HepG2 (cell line): ENCODE measurements around the gene C1orf159. TPM values are rescaled to one million over a fixed set of nuclear protein-coding genes. Genes with fewer than 3 reads are reported as not detected.

Experiments
- BCL6 ChIP-seq: IDR thresholded peaks from 2 replicates; pipeline ENCODE4 v1.6.1; 2016; ENCODE audit warnings: missing genetic modification reagents, missing compliant biosample characterization
- BRF2 ChIP-seq: sonication (generic); formaldehyde crosslinking; IDR thresholded peaks from 2 replicates; pipeline ENCODE4 v1.8.1; 2022; ENCODE audit warnings: mild to moderate bottlenecking, missing genetic modification reagents
- CBFB ChIP-seq: sonication (generic); formaldehyde crosslinking; IDR thresholded peaks from 2 replicates; pipeline ENCODE4 v1.4.0; 2020; ENCODE audit warnings: missing genetic modification reagents
- E2F2 ChIP-seq: sonication (generic); formaldehyde crosslinking; IDR thresholded peaks from 2 replicates; pipeline ENCODE4 v1.4.0; 2020; ENCODE audit warnings: missing genetic modification reagents, borderline replicate concordance
- GMEB2 ChIP-seq: IDR thresholded peaks from 2 replicates; pipeline ENCODE4 v1.6.1; 2016; ENCODE audit warnings: missing biosample characterization, missing genetic modification reagents, low read depth
- HMGA1 ChIP-seq: sonication (generic); formaldehyde crosslinking; conservative IDR thresholded peaks from 2 replicates; pipeline ENCODE4 v1.4.0; 2020; ENCODE audit warnings: missing genetic modification reagents
- MXI1 ChIP-seq: IDR thresholded peaks from 3 replicates; pipeline ENCODE4 v1.6.1; 2012; ENCODE audit warnings: low read depth, low read length, inconsistent platforms, borderline replicate concordance
- NFE2 ChIP-seq: sonication (generic); formaldehyde crosslinking; IDR thresholded peaks from 2 replicates; pipeline ENCODE4 v1.4.0; 2020; ENCODE audit warnings: missing genetic modification reagents
- NFYB ChIP-seq: sonication (generic); formaldehyde crosslinking; IDR thresholded peaks from 2 replicates; pipeline ENCODE4 v1.4.0; 2020; ENCODE audit warnings: missing genetic modification reagents
- RFX3 ChIP-seq: IDR thresholded peaks from 2 replicates; pipeline ENCODE4 v1.6.1; 2016; ENCODE audit warnings: missing biosample characterization, missing genetic modification reagents
- SAP130 ChIP-seq: IDR thresholded peaks from 2 replicates; pipeline ENCODE4 v1.6.1; 2016; ENCODE audit warnings: low read depth
- SCMH1 ChIP-seq: sonication (generic); formaldehyde crosslinking; IDR thresholded peaks from 2 replicates; pipeline ENCODE4 v1.9.0; 2021; ENCODE audit warnings: missing genetic modification reagents, mild to moderate bottlenecking, borderline replicate concordance
- TCF7 ChIP-seq: sonication (generic); IDR thresholded peaks from 2 replicates; pipeline ENCODE4 v1.6.1; 2016; ENCODE audit warnings: antibody characterized with exemption, low read depth
- ZNF331 ChIP-seq: sonication (generic); formaldehyde crosslinking; IDR thresholded peaks from 2 replicates; pipeline ENCODE4 v1.4.0; 2020; ENCODE audit warnings: missing genetic modification reagents
- ZNF441 ChIP-seq: sonication (generic); formaldehyde crosslinking; IDR thresholded peaks from 2 replicates; pipeline ENCODE4 v1.7.0; 2021; ENCODE audit warnings: missing genetic modification reagents, borderline replicate concordance
- ZNF468 ChIP-seq: sonication (generic); formaldehyde crosslinking; IDR thresholded peaks from 2 replicates; pipeline ENCODE4 v1.8.0; 2022; ENCODE audit warnings: mild to moderate bottlenecking, moderate library complexity, missing genetic modification reagents
- ZNF501 ChIP-seq: sonication (generic); formaldehyde crosslinking; IDR thresholded peaks from 2 replicates; pipeline ENCODE4 v1.5.1; 2020; ENCODE audit warnings: mild to moderate bottlenecking, moderate library complexity, missing genetic modification reagents
- ZNF605 ChIP-seq: sonication (generic); formaldehyde crosslinking; IDR thresholded peaks from 2 replicates; pipeline ENCODE4 v1.8.0; 2022; ENCODE audit warnings: mild to moderate bottlenecking, missing genetic modification reagents
- ZNF670 ChIP-seq: sonication (generic); formaldehyde crosslinking; IDR thresholded peaks from 2 replicates; pipeline ENCODE4 v1.8.0; 2022; ENCODE audit warnings: mild to moderate bottlenecking, missing genetic modification reagents, borderline replicate concordance
- ZNF784 ChIP-seq: sonication (generic); formaldehyde crosslinking; IDR thresholded peaks from 2 replicates; pipeline ENCODE4 v1.5.1; 2020; ENCODE audit warnings: missing genetic modification reagents, mild to moderate bottlenecking, borderline replicate concordance
- ZNF800 ChIP-seq: sonication (generic); formaldehyde crosslinking; IDR thresholded peaks from 2 replicates; pipeline ENCODE4 v1.4.0; 2020; ENCODE audit warnings: missing genetic modification reagents
- ZNF816 ChIP-seq: sonication (generic); formaldehyde crosslinking; IDR thresholded peaks from 2 replicates; pipeline ENCODE4 v1.8.0; 2022; ENCODE audit warnings: missing genetic modification reagents, mild to moderate bottlenecking, borderline replicate concordance
- ZSCAN9 ChIP-seq: IDR thresholded peaks from 2 replicates; pipeline ENCODE4 v1.6.1; 2016; ENCODE audit warnings: borderline replicate concordance
- polyA plus RNA-seq, 8 experiments: library from polyadenylated mRNA; depleted of rRNA in 3 of 8; stranded (reverse) in 7 of 8; unstranded in 1 of 8; fragments of >200 nt; fragmentation: Illumina TruSeq in 4 of 8; extraction: Trizol in 4 of 8; gene quantifications; 2 replicates each; pipeline versions ENCODE4 v1.2.1 to v1.2.3, GENCODE V29; 2011 to 2016; ENCODE audit warnings: low read depth in 4 of 8, missing spikeins in 1 of 8, mixed read lengths in 1 of 8; ENCODE audit not compliant: insufficient read depth in 1 of 8
- total RNA-seq, 5 experiments: library from RNA; depleted of rRNA; stranded (reverse); fragments of >200 nt; fragmentation: Illumina TruSeq; extraction: Trizol; gene quantifications; 2 replicates each; pipeline ENCODE4 v1.2.3, GENCODE V29; 2016; ENCODE audit warnings: low read depth in 1 of 5

C1orf159 gene
- total and polyA plus RNA-seq, 2 of the 13 experiments (the other 11 are each of a cell fraction or from before 2014, with no cell fraction given) = 3.8 to 6.7 TPM

GRCh38 chr1:1115786-1116700, at the start of gene C1orf159 (continued):
- TF ChIP-seq NFYB (peak; percentile 64), ZNF331 (CRISPR knock-in tag) (0 out of 2 replicates have a peak, but pooled peaks have one; percentile 19), RFX3 (CRISPR knock-in tag) (peak; percentile 98), NFE2 (CRISPR knock-in tag) (no peak), GMEB2 (CRISPR knock-in tag) (peak; percentile 84), SCMH1 (no peak), MXI1 (peak; percentile 100), ZNF441 (CRISPR knock-in tag) (peak; percentile 51; the same call in 1 of the 2 replicates), ZNF605 (0 out of 2 replicates have a peak, but pooled peaks have one; percentile 24), ZNF670 (CRISPR knock-in tag) (peak; percentile 49; the same call in 1 of the 2 replicates), SAP130 (CRISPR knock-in tag) (peak; percentile 99), ZNF468 (no peak), ZNF800 (CRISPR knock-in tag) (0 out of 2 replicates have a peak, but pooled peaks have one; percentile 21), BCL6 (peak; percentile 16), ZNF784 (CRISPR knock-in tag) (peak; percentile 56; the same call in 1 of the 2 replicates), HMGA1 (CRISPR knock-in tag) (no peak), E2F2 (CRISPR knock-in tag) (0 out of 2 replicates have a peak, but pooled peaks have one; percentile 18), ZSCAN9 (CRISPR knock-in tag) (peak; percentile 32; the same call in 1 of the 2 replicates), ZNF501 (CRISPR knock-in tag) (peak; percentile 98), CBFB (CRISPR knock-in tag) (0 out of 2 replicates have a peak, but pooled peaks have one; percentile 22), ZNF816 (CRISPR knock-in tag) (peak; percentile 45; the same call in 1 of the 2 replicates), TCF7 (no peak), BRF2 (CRISPR knock-in tag) (no peak)
